Epithelial cell of esophagus (primary cell): Measurements from ENCODE around the gene RPRM.

ENCODE experiments used
- DNase-seq: peaks from one replicate; pipeline ENCODE4 v3.0.0; 2010; ENCODE audit warnings: low read depth
- H3K4me3 ChIP-seq: 2 replicates; pipeline ENCODE4 v1.5.1; 2011; ENCODE audit warnings: mild to moderate bottlenecking, low read length, control low read depth
- TF ChIP-seq, protein P1 (sequence below): IDR thresholded peaks from 2 replicates; pipeline ENCODE4 v1.5.1; 2011; ENCODE audit warnings: low read depth, mild to moderate bottlenecking, low read length, control low read depth, inconsistent platforms; ENCODE audit not compliant: insufficient read depth; ENCODE audit errors: missing control alignments

RPRM gene

DNA sequence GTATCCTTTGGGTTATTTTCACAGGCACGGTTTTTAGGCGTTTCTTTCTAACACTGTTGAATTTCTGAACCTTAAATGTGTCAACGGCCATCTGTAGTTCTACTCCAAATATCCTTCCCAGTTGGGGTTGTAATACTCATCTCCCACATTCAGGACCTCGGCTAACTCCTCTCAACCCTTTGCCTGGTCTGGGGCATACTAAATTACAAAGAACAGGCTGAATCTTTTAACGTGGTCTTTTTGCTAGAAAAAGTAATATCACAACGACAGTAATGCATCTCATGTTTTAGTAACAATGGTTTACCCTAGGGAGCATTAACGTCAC lies 2.1 kb downstream of the RPRM start:
- no peak for DNase-seq
- TF ChIP-seq, protein P1, sequence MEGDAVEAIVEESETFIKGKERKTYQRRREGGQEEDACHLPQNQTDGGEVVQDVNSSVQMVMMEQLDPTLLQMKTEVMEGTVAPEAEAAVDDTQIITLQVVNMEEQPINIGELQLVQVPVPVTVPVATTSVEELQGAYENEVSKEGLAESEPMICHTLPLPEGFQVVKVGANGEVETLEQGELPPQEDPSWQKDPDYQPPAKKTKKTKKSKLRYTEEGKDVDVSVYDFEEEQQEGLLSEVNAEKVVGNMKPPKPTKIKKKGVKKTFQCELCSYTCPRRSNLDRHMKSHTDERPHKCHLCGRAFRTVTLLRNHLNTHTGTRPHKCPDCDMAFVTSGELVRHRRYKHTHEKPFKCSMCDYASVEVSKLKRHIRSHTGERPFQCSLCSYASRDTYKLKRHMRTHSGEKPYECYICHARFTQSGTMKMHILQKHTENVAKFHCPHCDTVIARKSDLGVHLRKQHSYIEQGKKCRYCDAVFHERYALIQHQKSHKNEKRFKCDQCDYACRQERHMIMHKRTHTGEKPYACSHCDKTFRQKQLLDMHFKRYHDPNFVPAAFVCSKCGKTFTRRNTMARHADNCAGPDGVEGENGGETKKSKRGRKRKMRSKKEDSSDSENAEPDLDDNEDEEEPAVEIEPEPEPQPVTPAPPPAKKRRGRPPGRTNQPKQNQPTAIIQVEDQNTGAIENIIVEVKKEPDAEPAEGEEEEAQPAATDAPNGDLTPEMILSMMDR: no peak

DNA sequence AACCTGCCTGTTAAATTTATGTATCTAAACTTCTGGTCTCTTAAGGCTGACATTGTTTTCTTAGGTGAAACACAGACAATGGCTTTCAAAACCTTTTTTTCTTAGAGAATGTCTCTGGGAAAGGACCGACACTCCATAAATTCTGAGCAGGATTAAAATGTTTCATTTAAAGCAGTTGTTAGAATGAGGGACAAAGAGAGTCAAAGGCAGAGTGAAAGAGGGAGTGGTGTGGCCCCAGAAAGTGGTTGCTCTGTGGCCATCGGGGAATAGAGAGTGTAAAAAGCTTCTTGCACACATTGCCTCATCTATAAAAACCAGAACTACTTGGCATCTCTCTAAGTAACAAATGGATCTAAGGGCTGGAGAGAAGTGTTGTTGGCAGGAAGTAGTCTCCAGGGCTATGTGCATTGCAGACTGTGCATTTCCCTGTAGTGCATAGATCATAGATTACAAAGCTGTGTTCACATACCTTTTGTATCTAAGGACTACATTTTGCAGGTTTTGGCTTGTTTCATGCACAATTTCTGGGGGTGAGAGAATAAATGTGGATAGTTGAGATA lies 3.6 kb downstream of the RPRM start:
- TF ChIP-seq, protein P1: no peak
- no peak overlapping the region for H3K4me3 ChIP-seq
- no peak for DNase-seq

More for the DNA sequence above, 2.1 kb downstream of the RPRM start:
- no peak overlapping the region for H3K4me3 ChIP-seq

DNA sequence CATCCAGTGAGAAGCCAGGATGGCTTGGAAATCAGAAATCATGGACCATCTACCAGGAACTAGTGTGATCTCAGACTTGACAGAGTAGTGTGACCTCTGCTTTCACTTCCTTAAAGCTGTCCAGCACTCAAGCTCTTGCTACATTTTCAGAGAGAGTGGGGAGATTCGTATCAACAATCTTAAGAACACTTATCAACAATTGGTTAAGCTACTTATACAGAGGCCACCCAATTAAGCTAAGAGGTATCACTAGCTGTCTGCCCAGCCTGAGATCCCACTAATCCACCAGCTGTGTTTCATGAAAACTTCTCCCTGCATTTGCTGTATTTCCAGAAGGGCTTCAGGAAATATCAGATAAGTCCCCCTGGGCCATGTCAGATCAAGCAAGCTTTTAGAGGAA lies 4.2 kb downstream of the RPRM start:
- TF ChIP-seq, protein P1: no peak
- DNase-seq: no peak
- H3K4me3 ChIP-seq: no peak overlapping the region

DNA sequence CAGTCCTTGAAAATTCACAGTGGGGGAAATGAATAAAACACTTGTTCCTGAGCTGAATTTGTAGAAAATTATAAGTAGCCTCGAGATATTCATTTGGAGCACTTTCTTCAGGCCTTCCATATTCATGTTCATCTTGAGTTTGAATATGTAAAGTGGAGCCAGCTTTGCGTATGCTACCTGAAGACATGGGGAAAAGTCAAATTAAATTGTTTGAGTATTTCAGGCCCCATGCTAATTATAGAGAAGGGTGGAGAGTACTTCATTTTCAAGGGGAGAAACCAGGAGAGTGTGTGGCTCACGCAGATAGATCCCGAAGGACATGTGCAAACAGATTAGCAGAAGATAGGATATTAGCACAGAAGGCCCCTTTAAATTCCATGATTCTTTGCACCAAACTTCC lies 7.7 kb downstream of the RPRM start:
- TF ChIP-seq, protein P1: no peak
- H3K4me3 ChIP-seq: no peak overlapping the region
- no peak for DNase-seq

DNA sequence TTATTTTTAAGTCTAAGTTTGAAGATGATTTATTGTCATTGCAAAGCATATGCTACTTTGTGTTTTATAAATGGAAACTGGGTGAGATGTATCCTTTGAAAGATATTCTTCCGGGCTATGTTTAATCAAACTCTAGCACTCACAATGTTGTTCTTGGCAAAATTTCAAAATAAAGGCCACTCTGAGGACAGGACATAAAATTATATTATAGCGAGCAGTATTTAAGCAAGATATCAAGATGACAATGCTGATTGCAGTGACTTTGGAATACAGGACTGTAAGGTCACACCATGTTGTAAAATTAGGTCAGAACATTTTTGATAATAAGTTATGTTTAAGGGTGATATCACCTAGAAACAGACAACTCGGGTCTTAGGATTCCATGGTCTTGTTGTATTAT lies 14.2 kb downstream of the RPRM start:
- TF ChIP-seq, protein P1: no peak
- H3K4me3 ChIP-seq: no peak overlapping the region
- DNase-seq: no peak

DNA sequence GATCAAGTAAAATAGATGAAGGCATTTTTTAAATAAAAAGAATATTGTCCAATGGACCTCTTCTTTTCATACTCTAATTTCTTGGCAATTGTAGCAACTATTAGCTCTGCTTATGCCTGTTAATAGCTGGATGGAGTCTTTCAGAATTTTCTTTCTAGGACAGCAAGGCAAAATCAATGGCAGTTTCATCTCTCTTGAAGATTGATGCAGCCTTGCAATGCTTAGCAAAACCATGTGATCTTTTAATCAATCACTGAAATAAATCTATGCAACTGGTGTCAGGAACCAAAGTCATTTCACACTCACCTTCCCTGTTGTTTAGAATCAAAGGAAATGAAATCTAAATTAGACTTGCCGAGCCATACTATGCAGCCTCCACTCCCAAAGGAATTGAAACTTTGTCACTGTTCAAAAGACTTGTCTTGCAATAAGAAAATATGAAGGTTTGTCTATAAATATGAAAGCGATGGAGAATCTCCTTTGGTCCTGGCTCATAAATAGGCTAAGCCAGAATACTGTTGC lies 16.2 kb downstream of the RPRM start:
- TF ChIP-seq, protein P1: no peak
- DNase-seq: no peak
- H3K4me3 ChIP-seq: no peak overlapping the region

DNA sequence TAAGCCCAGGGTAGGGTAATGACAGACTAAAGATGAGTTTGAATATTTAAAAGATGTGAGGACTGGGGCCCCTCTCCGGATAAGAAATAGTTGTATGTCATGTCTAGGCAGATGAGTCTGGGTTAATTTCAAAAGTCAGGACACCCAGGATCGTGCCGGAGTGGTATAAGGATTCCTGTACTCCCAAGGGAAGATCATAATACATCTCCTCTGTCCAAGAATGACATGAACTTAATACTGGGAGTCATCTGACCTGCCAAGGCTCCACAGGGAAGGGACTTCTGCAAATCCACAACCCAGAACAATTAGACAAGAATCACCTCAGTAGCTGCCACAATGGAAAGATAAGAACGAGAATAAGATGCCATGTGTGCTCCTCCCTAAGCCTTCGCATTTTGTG lies 17.1 kb downstream of the RPRM start:
- no peak overlapping the region for H3K4me3 ChIP-seq
- TF ChIP-seq, protein P1: no peak
- DNase-seq: no peak
